GM13977 (cell line): ENCODE results near the gene MED28.

ENCODE experiments used
- DNase-seq: peaks from one replicate; pipeline ENCODE4 v3.0.0; 2012; ENCODE audit warnings: low spot score
- CTCF ChIP-seq: IDR thresholded peaks from 2 replicates; pipeline ENCODE4 v1.5.1; 2012; ENCODE audit warnings: mild to moderate bottlenecking, control low read depth; ENCODE audit not compliant: insufficient read depth; ENCODE audit errors: extremely low read depth, missing control alignments
- in situ Hi-C: fragments of 300-500 bp; cut with MboI; formaldehyde crosslinking; loops from one replicate; pipeline ENCODE4 v1.12.0; 2022; ENCODE audit warnings: low sequenced_read_pairs, low pct_unique_long_range_greater_than_20kb, mixed read lengths, inconsistent platforms; ENCODE audit not compliant: unreplicated experiment

MED28 gene

GRCh38 chr4:17587094-17587822 lies 27.2 kb upstream of the MED28 start:
- in situ Hi-C loops = no loop called here

GRCh38 chr4:17589355-17589754 lies 25.1 kb upstream of the MED28 start:
- no peak for TF ChIP-seq CTCF
- no peak for DNase-seq
- in situ Hi-C loops = no loop called here

More at GRCh38 chr4:17587094-17587822, 27.2 kb upstream of the MED28 start:
- no peak for TF ChIP-seq CTCF
- no peak for DNase-seq

GRCh38 chr4:17595471-17596005 lies 18.9 kb upstream of the MED28 start:
- peak; percentile 42 for DNase-seq
- no peak for TF ChIP-seq CTCF
- in situ Hi-C loops = no loop called here

GRCh38 chr4:17597517-17597916 lies 16.9 kb upstream of the MED28 start:
- TF ChIP-seq CTCF = no peak
- in situ Hi-C loops = no loop called here
- no peak for DNase-seq

GRCh38 chr4:17599826-17600225 lies 14.6 kb upstream of the MED28 start:
- TF ChIP-seq CTCF = no peak
- DNase-seq = no peak
- in situ Hi-C loops = no loop called here

- in situ Hi-C loops = no loop called here
- DNase-seq = no peak
- TF ChIP-seq CTCF = no peak
Observed at GRCh38 chr4:17605236-17605635, 9.2 kb upstream of the MED28 start.
